ENCODE results near the gene HOXB8. TPM values are rescaled to one million over a fixed set of nuclear protein-coding genes. Genes with fewer than 3 reads are reported as not detected.
A peak's percentile ranks its signal among the peaks of the same experiment; 100 is the strongest.

HOXB8 gene
- total and polyA plus RNA-seq, 2 of the 13 experiments (the other 11 are each of a cell fraction or from before 2014, with no cell fraction given): not detected

DNA sequence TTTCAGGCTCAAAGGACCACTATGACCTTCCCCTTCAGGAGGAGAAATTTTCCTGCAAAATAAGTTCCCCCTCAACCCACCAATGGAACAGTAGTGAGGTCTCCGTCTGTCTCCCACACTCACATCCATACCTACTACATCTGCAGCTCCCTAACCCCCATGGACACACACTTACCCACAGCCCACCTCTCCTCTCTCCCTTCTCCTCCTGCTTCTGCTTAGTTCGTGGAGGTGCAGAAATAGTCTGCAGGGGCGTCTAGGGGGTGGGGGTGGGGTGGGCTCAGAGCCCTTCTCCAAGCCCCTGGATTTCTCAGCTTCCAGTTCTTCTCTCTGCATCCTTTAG is 45.9 kb downstream of the HOXB8 start:
- DNase-seq (ENCODE audit: low spot score) (no peak), FAIRE-seq (no peak), ATAC-seq (no peak)
- ChIA-PET CTCF (ENCODE audit: low intra/inter-chr PET ratio, low total read pairs) (no interaction called here), POLR2A (no interaction called here)
- Histone ChIP-seq H4K20me1 (ENCODE audit: insufficient read depth, low read length) (0 out of 2 replicates have a peak, but pooled peaks cover 4% of the 10 kb centered on the region), H3K4me2 (ENCODE audit: low read depth, low read length) (no peak overlapping the region), H3K27ac (ENCODE audit: extremely low read length, insufficient read depth, low read length) (no peak overlapping the region), H3K27me3 (ENCODE audit: control insufficient read depth in 1 of 2, insufficient read depth in 2 of 2, low read length in 2 of 2) (peaks cover 23 to 97% of the 10 kb centered on the region in 2 experiments), H3K4me1 (ENCODE audit: insufficient read depth, low read length) (no peaks in the 10 kb centered on the region), H3K79me2 (ENCODE audit: insufficient read depth, low read length) (no peaks in the 10 kb centered on the region), H3K36me3 (replicated peaks in 1 of 2; ENCODE audit: control insufficient read depth in 1 of 2, insufficient read depth in 2 of 2, low read length in 2 of 2) (no peaks in the 10 kb centered on the region), H2AFZ (ENCODE audit: low read length) (no peak overlapping the region), H3K4me3 (replicated peaks in 1 of 3; ENCODE audit: insufficient read depth in 1 of 3, low read depth in 2 of 3, low read length in 3 of 3) (no peak overlapping the region), H3K9me3 (ENCODE audit: low read length) (no peaks in the 10 kb centered on the region), H3K9ac (ENCODE audit: insufficient read depth, low read depth, low read length) (no peak overlapping the region)
- intact Hi-C loops (cut with micrococcal nuclease; ENCODE audit: unreplicated experiment) (no loop called here), in situ Hi-C loops (cut with HindIII; ENCODE audit: extremely low pct_ligation_motif_present, low pct_unique_long_range_greater_than_20kb) (no loop called here)
- no TSS peak for BruUV-seq (replicated peaks)
- TF ChIP-seq RAD51 (IDR thresholded peaks at IDR 0.05; ENCODE audit: borderline replicate concordance) (peak; percentile 1; the same call in 1 of the 2 replicates), ZEB1 (IDR thresholded peaks at IDR 0.05; ENCODE audit: insufficient replicate concordance, low read depth) (no peak)
- 2% methylated on average over 3 of the region's 3 CpGs for WGBS (ENCODE audit: low lambda C conversion rate)

GRCh38 chr17:48568499-48569239 is 46.4 kb downstream of the HOXB8 start:
- no peak overlapping the region for H3K9ac ChIP-seq (ENCODE audit: insufficient read depth, low read depth, low read length)
- no peaks in the 10 kb centered on the region for H3K4me1 ChIP-seq (ENCODE audit: insufficient read depth, low read length)
- ChIA-PET CTCF (ENCODE audit: low intra/inter-chr PET ratio, low total read pairs) (no interaction called here), POLR2A (no interaction called here)
- 0 out of 2 replicates have a peak, but pooled peaks cover 4% of the 10 kb centered on the region for H4K20me1 ChIP-seq (ENCODE audit: insufficient read depth, low read length)
- no TSS peak for BruUV-seq (replicated peaks)
- H3K4me3 ChIP-seq (replicated peaks in 1 of 3; ENCODE audit: insufficient read depth in 1 of 3, low read depth in 2 of 3, low read length in 3 of 3): no peak overlapping the region
- H3K36me3 ChIP-seq (replicated peaks in 1 of 2; ENCODE audit: control insufficient read depth in 1 of 2, insufficient read depth in 2 of 2, low read length in 2 of 2): no peaks in the 10 kb centered on the region
- TF ChIP-seq MAFF (IDR thresholded peaks at IDR 0.05; ENCODE audit: low read depth, low read length): peak; percentile 62
- peak; percentile 15 for TF ChIP-seq HNRNPK (IDR thresholded peaks at IDR 0.05; ENCODE audit: low read depth, low read length, poor library complexity, severe bottlenecking)
- TF ChIP-seq, protein P1, sequence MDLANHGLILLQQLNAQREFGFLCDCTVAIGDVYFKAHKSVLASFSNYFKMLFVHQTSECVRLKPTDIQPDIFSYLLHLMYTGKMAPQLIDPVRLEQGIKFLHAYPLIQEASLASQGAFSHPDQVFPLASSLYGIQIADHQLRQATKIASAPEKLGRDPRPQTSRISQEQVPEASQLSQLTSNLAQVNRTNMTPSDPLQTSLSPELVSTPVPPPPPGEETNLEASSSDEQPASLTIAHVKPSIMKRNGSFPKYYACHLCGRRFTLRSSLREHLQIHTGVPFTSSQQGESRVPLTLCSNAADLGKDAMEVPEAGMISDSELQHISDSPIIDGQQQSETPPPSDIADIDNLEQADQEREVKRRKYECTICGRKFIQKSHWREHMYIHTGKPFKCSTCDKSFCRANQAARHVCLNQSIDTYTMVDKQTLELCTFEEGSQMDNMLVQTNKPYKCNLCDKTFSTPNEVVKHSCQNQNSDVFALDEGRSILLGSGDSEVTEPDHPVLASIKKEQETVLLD (CRISPR knock-in tag; IDR thresholded peaks at IDR 0.05; ENCODE audit: low read depth): no peak
- TF ChIP-seq, protein P2, sequence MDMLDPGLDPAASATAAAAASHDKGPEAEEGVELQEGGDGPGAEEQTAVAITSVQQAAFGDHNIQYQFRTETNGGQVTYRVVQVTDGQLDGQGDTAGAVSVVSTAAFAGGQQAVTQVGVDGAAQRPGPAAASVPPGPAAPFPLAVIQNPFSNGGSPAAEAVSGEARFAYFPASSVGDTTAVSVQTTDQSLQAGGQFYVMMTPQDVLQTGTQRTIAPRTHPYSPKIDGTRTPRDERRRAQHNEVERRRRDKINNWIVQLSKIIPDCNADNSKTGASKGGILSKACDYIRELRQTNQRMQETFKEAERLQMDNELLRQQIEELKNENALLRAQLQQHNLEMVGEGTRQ (IDR thresholded peaks at IDR 0.05; ENCODE audit: low read depth, low read length): peak; percentile 16; the same call in 1 of the 2 replicates
- TF ChIP-seq, protein P2 (CRISPR knock-in tag; IDR thresholded peaks at IDR 0.05; ENCODE audit: borderline replicate concordance): no peak
- TF ChIP-seq ZNF503 (CRISPR knock-in tag; IDR thresholded peaks at IDR 0.05): no peak
- peak; percentile 82 for TF ChIP-seq RAD51 (IDR thresholded peaks at IDR 0.05; ENCODE audit: borderline replicate concordance)
- peak; percentile 61 to 74; a peak in 3 of 4 replicates for TF ChIP-seq MAFK (conservative IDR thresholded peaks at IDR 0.05 in 1 of 2, IDR thresholded peaks at IDR 0.05 in 1 of 2; ENCODE audit: low read length in 2 of 2)
- FAIRE-seq (no peak), DNase-seq (ENCODE audit: low spot score) (no peak), ATAC-seq (no peak)
- no peaks in the 10 kb centered on the region for H3K9me3 ChIP-seq (ENCODE audit: low read length)
- H2AFZ ChIP-seq (ENCODE audit: low read length): no peak overlapping the region
- H3K4me2 ChIP-seq (ENCODE audit: low read depth, low read length): no peak overlapping the region
- in situ Hi-C loops (cut with HindIII; ENCODE audit: extremely low pct_ligation_motif_present, low pct_unique_long_range_greater_than_20kb) (no loop called here), intact Hi-C loops (cut with micrococcal nuclease; ENCODE audit: unreplicated experiment) (no loop called here)
- peaks cover 22 to 95% of the 10 kb centered on the region in 2 experiments for H3K27me3 ChIP-seq (ENCODE audit: control insufficient read depth in 1 of 2, insufficient read depth in 2 of 2, low read length in 2 of 2)
- no peaks in the 10 kb centered on the region for H3K79me2 ChIP-seq (ENCODE audit: insufficient read depth, low read length)
- no peak overlapping the region for H3K27ac ChIP-seq (ENCODE audit: extremely low read length, insufficient read depth, low read length)
- WGBS (ENCODE audit: low lambda C conversion rate): 18% methylated on average over 33 of the region's 33 CpGs

Data from HepG2 (cell line).